Embryonic facial prominence (tissue), 1 donor: ENCODE measurements around the gene RBM4B.

ENCODE experiments used
- DNase-seq: peaks from one replicate; pipeline ENCODE4 v3.0.0-alpha.2; 2016; ENCODE audit errors: extremely low spot score

RBM4B gene

DNA sequence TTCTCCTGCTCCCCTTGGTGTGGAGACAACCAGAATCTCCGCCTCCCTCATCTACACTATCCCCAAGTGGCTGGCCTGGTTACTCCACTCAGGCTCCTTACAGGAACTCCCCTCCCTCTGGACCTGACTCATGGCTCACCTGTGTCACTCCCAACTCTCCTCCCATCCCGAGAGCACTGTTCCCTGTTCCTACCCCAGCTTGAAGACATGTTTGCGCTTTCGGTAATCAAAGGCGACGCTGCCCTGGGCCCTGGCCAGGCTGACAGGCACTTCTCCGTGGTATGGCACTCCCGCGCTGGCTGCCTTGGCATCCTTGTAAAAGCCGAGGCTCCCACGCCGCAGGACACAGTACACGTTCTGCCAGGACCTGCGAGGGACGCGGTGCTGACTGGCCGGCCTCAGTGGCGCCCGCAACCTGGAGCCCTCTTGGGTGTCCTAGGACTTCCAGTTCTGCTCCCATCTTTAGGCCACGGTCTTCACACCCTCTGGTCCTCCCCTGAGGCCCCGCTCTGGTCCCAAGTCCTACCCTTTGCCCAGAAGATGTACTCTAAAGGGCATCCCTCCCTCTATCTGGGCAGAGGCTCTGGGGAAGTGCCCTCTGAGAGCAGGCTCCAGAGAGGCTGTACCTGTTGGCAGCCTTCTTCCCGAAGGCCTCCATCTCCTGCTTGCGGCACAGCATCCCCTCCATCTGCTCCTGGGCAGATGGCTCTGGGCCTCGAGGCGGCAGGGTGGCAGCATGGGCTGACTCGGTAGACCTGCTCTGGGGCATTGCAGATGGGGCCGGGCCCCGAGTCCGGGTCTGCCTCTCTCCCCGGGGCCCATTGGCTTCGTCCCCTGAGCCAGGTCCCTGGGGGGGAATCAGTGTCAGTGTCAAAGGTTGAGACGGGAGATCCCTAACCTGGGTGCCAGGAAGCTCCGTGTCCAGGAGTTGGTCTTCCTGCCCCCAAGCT is 9.4 kb upstream of the RBM4B start:
- DNase-seq: no peak

DNA sequence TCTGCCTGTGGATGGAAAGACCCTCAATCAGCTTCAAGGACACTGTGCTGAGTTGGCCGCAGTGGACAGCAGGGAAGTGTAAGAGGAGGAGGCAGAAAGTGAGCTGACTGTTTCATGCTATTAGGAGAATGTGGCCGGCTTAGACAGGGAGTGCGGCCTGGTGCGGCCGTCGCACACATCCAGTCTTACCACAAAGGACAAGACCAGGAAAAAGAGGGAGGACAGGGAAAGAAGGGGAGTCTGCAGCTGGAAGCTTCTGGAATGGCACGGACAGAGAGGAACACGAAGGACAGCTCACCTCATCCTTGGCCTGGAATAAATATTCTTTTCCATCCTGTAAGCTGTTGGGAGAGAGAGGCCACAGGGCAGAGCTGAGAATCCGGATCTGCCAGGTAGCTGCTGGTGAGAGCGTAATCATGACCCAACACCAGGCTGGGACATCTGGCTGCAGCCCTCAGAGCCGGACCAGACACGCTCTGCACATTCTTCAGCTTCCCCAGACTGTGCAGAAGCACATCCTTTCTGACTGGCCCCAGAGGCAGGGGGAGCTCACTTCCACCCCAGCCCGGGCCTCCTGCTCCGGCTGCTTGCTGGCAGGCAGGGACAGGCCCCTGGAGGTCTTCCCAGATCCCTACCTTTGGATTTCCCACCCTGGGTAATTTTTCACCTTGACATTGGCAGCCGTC is 8.6 kb upstream of the RBM4B start:
- DNase-seq: no peak

DNA sequence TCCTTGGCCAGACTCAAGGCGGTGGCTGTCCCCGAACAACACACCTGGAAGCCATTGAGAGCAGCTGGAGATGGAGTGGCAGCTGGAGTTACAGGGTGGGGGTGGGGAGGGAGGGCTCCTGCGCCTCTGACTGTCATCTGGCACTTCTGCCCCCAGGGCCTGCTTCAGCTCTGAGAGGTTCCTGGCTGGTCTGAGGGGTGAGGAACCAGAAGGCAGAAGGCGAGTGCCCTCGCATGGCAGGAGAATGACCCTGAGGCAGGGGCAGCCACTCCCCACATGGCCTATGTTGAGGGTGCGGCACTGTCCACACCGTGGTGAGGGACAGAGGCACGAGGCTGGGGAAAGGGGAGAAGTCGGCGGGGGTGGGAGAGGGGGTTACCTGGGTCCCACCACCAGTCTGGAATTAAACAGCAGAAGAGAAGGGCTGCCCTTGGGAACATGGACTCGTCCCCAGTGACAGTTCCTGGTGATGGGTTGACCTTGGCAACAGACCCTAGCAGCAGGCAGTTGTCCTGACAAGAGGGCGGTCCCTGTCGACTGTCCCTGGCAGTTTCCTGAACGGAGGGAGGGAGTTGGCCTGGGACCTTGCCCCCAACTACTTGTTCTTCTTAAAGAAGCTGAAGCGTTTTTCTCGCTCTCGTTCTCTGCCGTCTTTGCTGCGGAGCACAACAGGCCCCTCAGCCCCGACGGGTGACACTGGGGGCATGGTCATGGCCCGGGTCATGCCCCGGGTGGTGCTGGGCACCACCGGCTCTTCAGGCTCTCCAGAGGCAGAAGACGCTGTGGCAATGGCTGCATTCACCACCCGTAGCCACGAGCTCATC is 7.8 kb upstream of the RBM4B start:
- no peak for DNase-seq

DNA sequence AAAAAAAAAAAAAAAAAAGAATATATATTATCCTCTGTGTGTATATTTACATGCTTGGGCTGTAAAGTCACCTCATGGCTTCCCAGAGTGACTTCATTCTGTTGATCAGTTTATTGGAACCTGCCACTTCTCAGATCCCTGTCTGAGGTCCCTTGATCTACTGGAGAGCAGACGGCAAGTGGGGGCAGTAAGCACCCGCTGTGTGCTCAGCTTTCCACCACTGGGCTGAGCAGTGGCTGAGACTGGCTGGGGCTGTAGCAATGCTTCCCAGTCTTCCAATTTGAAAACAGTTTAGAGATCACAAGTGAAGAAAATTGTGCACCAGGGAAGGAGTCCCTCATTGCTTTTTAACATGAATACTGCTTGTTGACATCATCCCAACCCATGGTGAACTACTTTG is 6.9 kb upstream of the RBM4B start:
- no peak for DNase-seq

DNA sequence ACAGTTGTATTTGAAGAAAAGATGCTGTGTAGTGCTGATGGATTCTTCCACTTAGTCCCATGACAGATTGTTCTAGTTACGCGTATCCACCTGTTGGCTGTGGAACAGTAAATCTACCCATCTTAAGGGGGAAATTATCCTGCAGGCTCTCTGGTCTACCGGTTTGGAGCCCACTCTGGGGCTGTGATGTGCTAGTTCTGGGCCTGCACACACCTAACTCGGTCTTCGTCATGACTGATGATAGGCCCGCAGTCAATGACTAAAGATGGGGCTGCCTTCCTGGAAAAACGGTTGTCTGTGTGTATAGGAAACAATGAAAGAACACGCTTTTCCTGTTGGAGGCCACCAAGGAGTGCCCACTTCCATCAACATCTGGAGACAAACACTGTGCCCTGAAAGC is 6.2 kb upstream of the RBM4B start:
- DNase-seq: no peak

DNA sequence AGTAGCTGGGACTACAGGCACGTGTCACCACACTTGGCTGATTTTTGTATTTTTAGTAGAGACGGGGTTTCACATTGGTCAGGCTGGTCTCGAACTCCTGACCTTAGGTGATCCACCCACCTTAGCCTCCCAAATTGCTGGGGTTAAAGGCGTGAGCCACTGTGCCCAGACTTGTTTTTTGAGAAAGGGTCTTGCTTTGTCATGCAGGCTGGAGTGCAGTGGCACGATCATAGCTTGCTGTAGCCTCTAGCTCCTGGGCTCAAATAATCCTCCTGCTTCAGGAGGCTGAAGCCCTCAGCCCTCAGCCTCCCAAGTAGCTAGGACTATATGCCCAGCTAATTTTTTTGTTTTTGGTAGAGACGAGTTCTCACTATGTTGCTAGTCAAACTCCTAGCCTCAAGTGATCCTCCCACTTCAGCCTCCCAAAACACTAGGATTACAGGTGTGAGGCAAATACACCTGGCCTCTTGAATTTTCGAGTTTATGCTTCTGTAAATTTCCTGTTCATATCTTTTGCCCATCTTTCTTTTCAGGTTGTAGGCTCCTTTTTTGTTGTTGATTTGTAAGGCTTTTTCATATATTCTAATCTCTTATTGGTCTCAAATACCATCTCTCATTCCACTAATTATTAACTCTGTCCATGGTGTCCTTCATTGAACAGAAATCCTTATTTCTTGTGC is 3.4 kb upstream of the RBM4B start:
- DNase-seq: no peak

DNA sequence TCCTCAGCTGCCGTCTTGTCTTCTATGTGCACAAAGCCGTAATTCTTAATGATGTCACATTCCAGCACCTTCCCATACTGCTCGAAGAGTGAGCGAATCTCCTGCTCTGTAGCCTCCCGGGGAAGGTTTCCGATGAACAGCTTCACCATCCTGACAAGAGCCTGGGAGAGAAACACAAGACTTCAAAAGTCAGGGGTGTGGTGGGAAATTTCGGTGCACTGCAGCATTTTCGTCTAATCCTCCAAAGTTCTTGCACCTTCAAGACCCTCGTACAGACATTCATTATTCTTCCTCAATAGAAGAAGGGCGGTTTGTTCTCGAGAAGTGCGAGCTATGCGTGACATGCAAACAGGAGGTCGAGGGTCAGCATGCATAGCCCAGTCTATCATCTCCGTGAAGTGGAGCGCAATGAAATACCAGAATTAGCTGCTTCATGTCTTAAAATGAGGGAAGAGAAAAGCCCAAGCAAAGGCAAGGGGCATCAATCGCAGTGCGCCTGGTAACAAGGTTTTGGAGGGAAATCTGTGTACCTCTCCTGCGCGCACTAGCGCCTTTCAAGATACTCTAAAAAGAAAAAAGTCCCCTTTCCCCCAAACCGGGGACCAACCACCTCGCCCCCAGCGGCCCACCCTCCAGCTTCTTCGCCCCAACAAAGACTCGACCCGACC is 622 bp downstream of the RBM4B start:
- peak; percentile 9 for DNase-seq

DNA sequence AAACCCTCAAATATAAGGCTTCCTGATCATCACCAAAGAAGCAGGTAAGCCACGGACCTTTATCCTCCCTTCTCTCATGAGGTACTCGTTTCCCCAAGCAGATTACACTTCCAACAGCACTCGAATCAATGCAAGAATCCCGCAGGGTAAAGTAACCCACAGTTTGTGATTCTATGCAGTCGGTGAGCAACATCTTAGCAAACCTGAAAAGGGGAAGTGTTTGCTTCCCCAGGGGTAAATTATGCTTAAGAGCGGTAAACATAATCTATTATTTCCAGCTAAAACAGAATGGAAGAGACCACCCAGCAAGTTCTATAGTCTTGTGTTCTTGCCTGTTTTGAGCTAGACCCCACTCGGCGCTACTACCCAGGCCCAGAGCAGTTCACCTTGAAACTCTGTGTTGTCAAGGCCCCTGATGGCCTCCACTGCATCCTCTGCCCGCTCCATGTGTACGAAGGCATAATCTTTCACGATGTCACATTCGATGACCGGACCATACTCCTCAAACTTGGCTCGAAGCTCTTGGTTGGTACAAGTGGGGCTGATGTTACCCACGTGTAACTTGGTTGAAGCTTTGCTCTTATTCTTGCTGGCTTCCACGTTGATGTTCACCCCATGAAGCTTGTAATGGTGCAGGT is 1.3 kb downstream of the RBM4B start:
- DNase-seq: no peak

DNA sequence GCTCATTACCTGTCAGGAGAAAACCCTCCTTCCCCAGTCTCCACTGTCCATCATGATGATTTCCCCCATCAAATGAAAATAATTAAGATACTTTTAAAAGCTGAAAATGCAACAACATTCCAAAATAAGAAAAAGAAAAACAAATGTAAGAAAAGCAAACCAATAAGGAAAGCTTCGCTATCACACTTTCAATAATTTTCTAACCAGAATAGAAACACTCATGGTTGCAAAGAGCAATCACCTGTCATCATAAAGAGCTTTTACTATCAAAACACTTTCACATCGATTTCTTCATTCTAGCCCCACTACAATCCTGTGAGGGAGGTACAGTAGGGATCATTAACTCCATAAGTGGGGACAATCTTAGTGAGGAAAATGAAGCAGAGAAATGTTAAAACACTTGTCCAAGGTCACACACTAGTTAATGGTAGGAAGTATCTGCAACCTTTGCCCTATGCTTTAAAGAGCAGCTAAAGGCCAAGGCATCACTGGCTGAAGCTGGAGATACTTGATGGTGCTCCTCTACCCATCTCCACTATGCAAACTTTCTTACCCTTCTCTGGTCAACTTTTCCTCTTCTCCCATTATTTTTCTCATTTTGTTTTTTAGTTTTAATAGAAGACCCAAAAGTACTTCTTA is 2.6 kb downstream of the RBM4B start:
- DNase-seq: no peak

DNA sequence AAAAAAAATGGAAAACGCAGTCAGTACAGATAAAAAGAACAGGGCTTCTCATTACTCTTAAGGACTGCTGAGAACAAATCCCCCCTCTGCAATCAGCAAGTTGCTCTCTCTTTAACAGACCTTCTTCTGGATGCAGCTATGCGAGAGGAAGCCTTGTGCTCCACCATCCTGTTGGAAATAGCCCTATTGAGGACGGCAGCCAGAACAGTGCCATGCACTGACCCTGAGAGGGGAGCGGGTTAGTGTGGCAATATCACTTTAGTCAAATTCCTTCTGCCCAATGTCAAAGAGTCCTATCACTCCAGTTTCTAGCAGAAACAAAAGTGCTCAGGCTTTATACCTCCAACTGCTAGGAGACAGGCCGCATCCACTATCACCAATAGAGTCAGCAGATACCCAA is 6.9 kb downstream of the RBM4B start:
- no peak for DNase-seq

DNA sequence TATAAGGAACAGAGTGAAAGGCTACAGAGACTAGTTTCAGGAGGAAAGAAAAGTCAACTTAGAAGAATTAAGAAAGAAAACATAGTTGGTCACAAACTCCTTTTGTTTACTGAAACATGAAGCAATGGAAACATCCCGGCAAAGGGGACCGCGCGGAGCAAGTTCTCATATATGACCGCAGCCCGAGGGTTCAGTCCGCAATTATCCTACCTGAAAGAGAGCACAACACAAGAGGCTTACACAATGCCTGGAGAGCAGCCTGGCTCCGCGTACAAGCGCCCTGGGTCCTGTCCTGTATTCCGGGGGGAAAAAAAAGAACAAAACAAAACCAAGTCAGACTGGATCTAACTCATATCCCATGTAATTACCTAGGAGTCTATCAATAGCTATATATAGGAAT is 12.3 kb downstream of the RBM4B start:
- DNase-seq: no peak

DNA sequence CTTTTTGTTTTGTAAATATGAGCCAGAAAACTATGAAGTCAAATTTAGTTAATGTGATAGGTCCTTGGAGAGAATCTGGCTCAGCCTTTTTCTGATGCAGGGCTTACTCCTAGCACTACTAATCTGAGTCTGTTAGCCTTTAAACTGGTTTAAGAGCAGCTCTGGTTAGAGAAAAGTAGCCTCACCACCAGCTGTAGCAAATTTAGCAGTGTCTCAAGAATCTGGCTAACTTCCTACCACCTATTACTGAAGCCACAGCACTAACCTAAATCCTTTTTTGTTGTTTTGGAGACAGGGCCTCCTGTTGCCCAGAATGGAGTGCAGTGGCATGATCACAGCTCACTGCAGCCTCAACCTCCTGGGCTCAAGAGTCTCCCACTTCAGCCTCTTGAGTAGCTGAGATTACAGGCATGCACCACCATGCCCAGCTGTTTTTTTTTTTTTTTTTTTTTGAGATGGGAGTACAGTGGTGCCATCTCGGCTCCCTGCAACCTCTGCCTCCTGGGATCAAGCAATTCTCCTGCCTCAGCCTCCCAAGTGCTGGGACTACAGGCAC is 13.9 kb downstream of the RBM4B start:
- DNase-seq: no peak

DNA sequence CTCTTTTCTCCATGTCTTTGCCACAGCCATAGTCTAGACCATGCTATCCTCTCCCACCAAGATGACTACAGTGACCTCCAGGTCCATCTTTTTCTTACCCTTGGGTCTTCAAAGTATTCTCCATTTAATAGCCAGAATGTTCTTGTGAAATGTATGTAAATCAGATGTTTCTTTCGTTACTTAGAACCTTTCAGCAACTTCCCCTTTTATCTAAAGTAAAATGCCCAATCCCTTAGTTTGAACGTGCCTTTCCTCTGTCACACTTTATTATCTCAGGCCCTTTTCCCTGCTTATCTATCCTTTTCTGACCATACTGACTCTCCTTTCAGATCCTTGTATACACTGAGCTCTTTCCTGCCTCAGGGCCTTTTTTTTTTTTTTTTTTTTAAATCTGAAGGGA is 17.9 kb downstream of the RBM4B start:
- DNase-seq: no peak

DNA sequence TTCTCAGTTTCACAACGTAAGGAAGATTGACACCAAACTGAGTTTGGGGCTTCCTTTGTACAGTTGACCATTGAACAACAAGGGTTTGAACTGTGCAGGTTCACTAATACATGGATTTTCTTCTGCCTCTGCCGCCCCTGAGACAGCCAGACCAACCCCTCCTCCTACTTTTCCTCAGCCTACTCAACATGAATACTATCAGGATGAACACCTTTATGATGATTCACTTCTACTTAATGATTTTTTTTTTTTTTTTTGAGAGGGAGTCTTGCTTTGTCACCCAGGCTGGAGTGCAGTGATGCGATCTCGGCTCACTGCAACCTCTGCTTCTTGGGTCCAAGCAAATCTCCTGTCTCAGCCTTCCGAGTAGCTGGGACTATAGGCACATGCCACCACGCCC is 24.6 kb downstream of the RBM4B start:
- no peak for DNase-seq

DNA sequence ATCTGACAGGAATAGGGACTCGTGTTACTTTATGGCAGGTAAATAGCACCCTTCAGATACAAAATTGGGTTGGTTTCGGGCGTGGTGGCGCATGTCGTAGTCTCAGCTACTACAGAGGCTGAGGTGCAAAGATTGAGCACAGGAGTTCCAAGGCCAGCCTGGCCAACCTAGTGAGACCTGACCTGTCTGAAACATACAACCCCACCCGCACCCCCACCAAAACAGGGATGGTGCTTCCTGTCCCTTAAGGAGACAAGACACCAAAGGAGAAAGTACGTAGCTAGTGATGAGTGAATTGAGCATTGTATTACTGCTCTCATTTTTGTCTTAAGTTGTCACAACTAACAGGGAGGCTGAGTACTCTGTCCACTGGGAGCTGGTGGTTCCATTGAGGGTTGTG is 25.0 kb downstream of the RBM4B start:
- DNase-seq: no peak

DNA sequence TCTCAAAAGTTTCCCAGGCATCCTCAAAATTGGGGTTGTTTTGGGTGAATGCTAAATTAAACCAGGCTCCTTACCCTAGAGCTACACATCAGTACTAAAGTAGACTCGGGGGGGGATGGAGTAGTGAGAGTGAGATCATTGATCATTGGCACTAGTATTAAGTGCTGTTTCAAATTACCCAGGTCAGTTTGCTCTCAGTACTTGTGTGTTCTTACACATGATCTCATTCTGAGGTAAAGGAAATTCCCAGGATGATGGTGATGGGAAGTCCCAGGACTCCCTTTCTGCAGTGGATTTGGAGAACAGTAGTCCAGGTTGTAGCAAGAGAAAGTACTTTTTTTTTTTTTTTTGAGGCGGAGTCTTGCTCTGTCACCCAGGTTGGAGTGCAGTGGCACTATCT is 26.7 kb downstream of the RBM4B start:
- DNase-seq: no peak

DNA sequence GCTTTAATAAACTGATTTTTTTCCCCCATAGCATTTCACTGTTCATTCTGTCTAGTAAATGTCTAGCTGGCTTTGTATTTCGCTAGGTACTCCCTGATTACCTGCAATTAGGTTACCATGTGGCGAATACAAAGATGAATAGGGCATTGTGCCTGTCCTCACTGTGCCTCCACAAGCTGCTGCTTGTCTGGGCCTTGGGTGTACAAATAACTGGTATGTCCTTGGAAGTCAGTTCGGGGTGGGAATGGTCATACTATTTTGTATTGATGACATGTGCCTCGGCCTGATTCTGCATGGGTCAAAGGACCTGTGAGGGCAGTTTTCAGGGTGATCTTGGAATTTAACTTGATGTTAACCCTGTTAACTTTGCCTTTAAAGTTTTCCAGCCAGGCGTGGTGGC is 27.8 kb downstream of the RBM4B start:
- no peak for DNase-seq

DNA sequence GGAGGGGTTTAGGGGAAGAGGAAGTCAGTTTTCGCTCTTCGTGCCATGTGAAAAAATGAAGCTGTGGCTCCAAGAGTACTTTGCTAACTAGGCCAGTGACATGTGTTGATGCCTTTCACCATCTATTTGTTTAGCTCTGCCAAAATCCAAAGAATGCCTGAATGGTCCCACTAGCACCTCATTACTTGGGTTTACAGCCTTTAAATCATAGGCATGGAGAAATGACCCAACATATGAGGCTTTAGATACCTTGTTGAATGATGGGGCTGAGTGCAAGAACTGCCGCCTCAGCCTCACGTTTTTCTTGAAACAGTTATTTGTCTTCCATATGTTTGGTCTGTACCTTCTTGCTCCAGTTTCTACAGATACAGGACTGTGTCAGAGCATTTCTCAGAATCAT is 30.9 kb downstream of the RBM4B start:
- no peak for DNase-seq

DNA sequence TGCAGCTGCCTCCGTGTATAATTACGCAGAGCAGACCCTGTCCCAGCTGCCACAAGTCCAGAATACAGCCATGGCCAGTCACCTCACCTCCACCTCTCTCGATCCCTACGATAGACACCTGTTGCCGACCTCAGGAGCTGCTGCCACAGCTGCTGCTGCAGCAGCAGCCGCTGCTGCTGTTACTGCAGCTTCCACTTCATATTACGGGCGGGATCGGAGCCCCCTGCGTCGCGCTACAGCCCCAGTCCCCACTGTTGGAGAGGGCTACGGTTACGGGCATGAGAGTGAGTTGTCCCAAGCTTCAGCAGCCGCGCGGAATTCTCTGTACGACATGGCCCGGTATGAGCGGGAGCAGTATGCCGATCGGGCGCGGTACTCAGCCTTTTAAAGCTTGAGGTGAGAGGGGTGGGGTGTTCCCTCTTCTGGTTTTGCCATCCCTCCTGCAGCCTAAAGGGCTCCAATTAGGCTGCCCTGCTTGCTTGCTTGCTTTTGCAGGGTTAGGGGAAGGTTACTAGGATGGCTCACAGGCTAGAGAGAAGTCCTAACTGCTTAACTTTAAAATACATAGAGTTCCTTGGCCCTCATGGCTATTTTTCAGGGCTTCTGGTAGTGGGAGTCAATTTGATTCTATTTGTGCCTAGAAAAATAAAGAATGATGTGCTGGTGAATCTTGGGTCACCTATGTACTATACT is 33.8 kb downstream of the RBM4B start:
- DNase-seq: no peak
